Transverse colon (tissue), 4 donors: Measurements from ENCODE around the gene CSH2. TPM values are rescaled to one million over a fixed set of nuclear protein-coding genes. Genes with fewer than 3 reads are reported as not detected.

Source experiments
- DNase-seq: peaks from one replicate; pipeline ENCODE4 v3.0.0-alpha.2; 2019
- H3K27ac ChIP-seq, 4 donors: fragments of 200-600 bp; sonication (generic); 2 replicates each; pipeline ENCODE4 v1.5.1; 2016 to 2018; ENCODE audit warnings: inconsistent platforms in 4 of 4
- H3K27me3 ChIP-seq: fragments of 200-600 bp; sonication (generic); 2 replicates; pipeline ENCODE4 v1.5.1; 2017; ENCODE audit warnings: inconsistent platforms
- H3K36me3 ChIP-seq, 4 donors: fragments of 200-600 bp; sonication (generic); 2 replicates each; pipeline ENCODE4 v1.5.1; 2017 to 2019; ENCODE audit warnings: inconsistent platforms in 4 of 4
- H3K4me1 ChIP-seq, 4 donors: fragments of 200-600 bp; sonication (generic); 2 replicates each; pipeline ENCODE4 v1.5.1; 2017 to 2020; ENCODE audit warnings: inconsistent platforms in 4 of 4
- H3K4me3 ChIP-seq, 4 donors: fragments of 200-600 bp; sonication (generic); 1 replicate in 1 of 4; 2 replicates in 3 of 4; pipeline versions ENCODE4 v1.5.1 to v1.6.1; 2017 to 2019; ENCODE audit warnings: inconsistent platforms in 4 of 4
- H3K9me3 ChIP-seq, 2 donors: fragments of 200-600 bp; sonication (generic); 2 replicates each; pipeline ENCODE4 v1.5.1; 2017 to 2019; ENCODE audit warnings: inconsistent platforms in 2 of 2
- EP300 ChIP-seq: sonication (generic); formaldehyde crosslinking; IDR thresholded peaks from one replicate; pipeline ENCODE4 v1.6.1; 2017; ENCODE audit warnings: antibody characterized with exemption, low read depth
- POLR2A ChIP-seq: fragments of 450-650 bp; IDR thresholded peaks from one replicate; pipeline ENCODE4 v1.6.1; 2016; ENCODE audit warnings: antibody characterized with exemption, mild to moderate bottlenecking, moderate library complexity
- POLR2AphosphoS5 ChIP-seq, 3 donors: sonication (generic); formaldehyde crosslinking; IDR thresholded peaks; one replicate each; pipeline ENCODE4 v1.6.1; 2016; ENCODE audit warnings: antibody characterized with exemption in 3 of 3
- WGBS, 2 donors: methylation state at CpG; one replicate each; pipeline ENCODE4 v1.1.5; 2018; ENCODE audit warnings: low coverage in 1 of 2; 5-methylcytosine and 5-hydroxymethylcytosine counted together
- in situ Hi-C, 4 donors: fragments of 200-750 bp; cut with MboI; loops; one replicate each; pipeline versions ENCODE4 v1.15.0 to v1.15.1; 2017; ENCODE audit warnings: low sequenced_read_pairs in 3 of 4, low pct_ligation_motif_present in 1 of 4, low pct_unique_long_range_greater_than_20kb in 1 of 4
- intact Hi-C: fragments of 100-400 bp; cut with DNase I; formaldehyde crosslinking; loops from one replicate; pipeline ENCODE4 v1.15.1; 2023; ENCODE audit warnings: low total_unique reads
- total RNA-seq, 4 donors: library from RNA; depleted of rRNA; stranded (reverse); fragments of >200 nt; gene quantifications; one replicate each; pipeline ENCODE4 v1.1.0, GENCODE V29; 2016
- TF ChIP-seq, protein P1 (sequence below), 5 experiments: fragments of 200-600 bp in 3 of 5; fragments of 450-650 bp in 2 of 5; sonication (generic) in 3 of 5; IDR thresholded peaks; 1 replicate in 2 of 5; 2 replicates in 3 of 5; pipeline ENCODE4 v1.5.1; 2016 to 2017; ENCODE audit warnings: antibody characterized with exemption in 5 of 5, inconsistent platforms in 3 of 5, mild to moderate bottlenecking in 2 of 5, moderate library complexity in 1 of 5

Gene CSH2
- total RNA-seq, 4 donors from 2014 or later: not detected

DNA sequence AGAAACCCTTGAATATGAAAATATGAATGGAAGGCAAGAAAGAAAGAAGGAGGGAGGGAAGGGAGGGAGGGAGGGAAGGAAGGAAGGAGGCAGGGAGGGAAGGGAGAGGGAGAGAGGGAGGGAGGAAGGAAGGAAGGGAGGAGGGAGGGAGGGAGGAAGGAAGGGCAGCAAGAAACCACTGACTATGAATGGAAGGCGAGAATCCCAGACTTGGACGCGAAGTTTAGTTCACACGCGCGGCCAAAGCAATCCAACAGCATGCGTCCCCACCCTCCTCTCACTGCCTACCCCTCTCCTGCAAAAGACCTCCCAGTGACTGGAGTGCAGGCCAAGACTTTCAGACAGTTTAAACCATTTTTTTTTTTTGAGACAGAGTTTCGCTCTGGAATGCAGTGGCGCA is 23.1 kb downstream of the CSH2 start:
- intact Hi-C loops: no loop called here
- H3K27me3 ChIP-seq: no peaks in the 10 kb centered on the region
- WGBS, 2 donors: 80 to 84% methylated on average over 9 of the region's 9 CpGs

DNA sequence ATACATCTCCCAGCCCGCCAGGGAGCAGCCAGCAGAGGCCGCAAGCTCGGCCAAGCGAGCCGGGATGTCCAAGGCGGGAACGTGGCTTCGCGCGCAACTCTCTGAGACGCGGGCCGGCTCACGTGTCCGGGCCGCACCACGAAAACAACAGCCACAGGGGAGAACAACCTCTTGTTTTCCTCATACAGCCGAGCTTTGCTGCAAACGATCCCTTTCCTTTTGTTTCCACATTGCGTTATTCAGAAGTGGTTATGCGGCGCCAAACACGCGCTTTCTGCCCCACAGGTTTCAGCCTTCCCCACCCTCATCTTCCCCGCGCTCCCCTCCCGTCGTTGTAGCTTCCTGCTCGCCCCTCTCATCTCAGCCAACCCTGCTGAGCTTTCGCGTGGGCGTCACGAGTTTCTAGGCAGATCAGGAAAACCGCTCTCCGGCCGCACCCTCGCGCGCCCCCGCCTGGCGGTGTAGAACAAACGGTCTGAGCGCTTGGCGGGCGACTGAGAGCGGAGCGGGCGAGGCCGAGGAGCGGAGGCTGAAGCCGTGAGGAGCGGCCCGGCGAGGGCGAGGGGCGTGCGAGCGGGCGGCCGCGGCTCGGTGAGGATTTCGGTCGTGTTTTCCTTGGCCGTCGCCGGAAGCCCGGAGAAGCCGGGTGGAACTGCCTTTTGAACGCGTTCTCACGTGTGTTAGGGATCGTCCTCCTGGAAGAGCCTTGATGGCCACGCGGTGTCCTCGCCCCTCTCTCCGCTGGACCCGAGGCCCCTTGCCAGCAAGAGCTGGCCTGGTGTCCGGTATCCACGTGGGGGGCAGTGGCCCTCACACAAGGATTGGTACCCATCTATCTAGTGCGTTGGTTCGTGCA is 24.4 kb downstream of the CSH2 start:
- peak overlapping the region; percentile 3 to 58 (median 44) for H3K27ac ChIP-seq
- H3K4me3 ChIP-seq: peak overlapping the region in 3 of 4 donors; percentile 5 to 42 (median 23)
- DNase-seq: peak; percentile 93
- H3K4me1 ChIP-seq: peaks cover 0 to 17% (median 7%) of the 10 kb centered on the region in 4 donors
- H3K9me3 ChIP-seq: no peaks in the 10 kb centered on the region
- TF ChIP-seq EP300: no peak
- TF ChIP-seq, protein P1, sequence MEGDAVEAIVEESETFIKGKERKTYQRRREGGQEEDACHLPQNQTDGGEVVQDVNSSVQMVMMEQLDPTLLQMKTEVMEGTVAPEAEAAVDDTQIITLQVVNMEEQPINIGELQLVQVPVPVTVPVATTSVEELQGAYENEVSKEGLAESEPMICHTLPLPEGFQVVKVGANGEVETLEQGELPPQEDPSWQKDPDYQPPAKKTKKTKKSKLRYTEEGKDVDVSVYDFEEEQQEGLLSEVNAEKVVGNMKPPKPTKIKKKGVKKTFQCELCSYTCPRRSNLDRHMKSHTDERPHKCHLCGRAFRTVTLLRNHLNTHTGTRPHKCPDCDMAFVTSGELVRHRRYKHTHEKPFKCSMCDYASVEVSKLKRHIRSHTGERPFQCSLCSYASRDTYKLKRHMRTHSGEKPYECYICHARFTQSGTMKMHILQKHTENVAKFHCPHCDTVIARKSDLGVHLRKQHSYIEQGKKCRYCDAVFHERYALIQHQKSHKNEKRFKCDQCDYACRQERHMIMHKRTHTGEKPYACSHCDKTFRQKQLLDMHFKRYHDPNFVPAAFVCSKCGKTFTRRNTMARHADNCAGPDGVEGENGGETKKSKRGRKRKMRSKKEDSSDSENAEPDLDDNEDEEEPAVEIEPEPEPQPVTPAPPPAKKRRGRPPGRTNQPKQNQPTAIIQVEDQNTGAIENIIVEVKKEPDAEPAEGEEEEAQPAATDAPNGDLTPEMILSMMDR (IDR thresholded peaks at IDR 0.05): peak; percentile 54 to 72 (median 60)
- TF ChIP-seq POLR2AphosphoS5 (IDR thresholded peaks at IDR 0.05): peak in 1 of 3 donors; percentile 34
- no peak for TF ChIP-seq POLR2A
- intact Hi-C loops (loop anchor here (10.0 kb wide), 1 partner anchor 74 kb away; the partner anchor contains the start of genes CCDC47 and DDX42), in situ Hi-C loops (no loop called here)
- no peaks in the 10 kb centered on the region for H3K27me3 ChIP-seq
- WGBS, 2 donors: 0 to 35% methylated on average over 5 to 82 of the region's 82 CpGs
- no peaks in the 10 kb centered on the region for H3K36me3 ChIP-seq

More for the DNA sequence above, 23.1 kb downstream of the CSH2 start:
- no peak for TF ChIP-seq EP300
- TF ChIP-seq POLR2AphosphoS5 (IDR thresholded peaks at IDR 0.05): no peak
- no peak for TF ChIP-seq POLR2A
- TF ChIP-seq, protein P1 (IDR thresholded peaks at IDR 0.05): no peak
- Histone ChIP-seq H3K9me3 (no peaks in the 10 kb centered on the region), H3K27ac (no peak overlapping the region), H3K4me3 (no peak overlapping the region), H3K36me3 (no peaks in the 10 kb centered on the region), H3K4me1 (peaks cover 0 to 17% (median 5%) of the 10 kb centered on the region in 4 donors)
- in situ Hi-C loops: no loop called here
- no peak for DNase-seq

DNA sequence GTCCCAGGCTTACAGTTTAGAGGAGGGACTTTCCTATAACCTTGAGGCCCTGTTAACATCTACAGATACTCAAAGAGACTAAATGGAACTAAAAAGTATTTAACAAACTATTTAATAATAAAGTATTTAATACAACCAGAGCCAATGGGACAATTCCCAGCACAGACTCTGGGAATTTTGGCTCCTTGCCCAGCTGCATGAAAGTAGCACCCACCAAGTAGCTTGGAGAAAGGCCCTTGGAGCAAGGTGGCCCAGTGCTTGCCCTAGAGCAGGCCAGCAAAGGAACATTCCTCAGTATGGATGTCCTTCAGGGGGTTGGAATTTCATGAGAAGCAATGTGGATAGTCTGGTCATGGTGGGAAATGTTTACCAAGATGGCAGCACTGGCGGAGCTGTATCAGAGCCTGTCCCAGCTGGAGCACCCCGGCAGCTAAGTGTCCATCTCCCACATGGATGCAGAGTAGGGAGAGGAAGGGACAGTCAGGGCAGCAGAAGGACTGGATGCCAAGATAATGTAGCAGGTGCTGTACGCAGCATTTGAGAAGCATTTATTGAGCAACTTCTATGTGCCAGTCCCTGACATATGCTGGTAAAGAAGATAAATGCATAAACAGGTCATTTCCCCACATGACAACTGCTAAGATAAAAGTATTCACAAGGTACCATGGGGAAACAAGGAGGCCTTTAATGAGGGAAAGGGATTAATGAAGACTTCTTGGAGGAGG is 25.8 kb downstream of the CSH2 start:
- no peak for TF ChIP-seq EP300
- no peak for TF ChIP-seq POLR2A
- no peak for TF ChIP-seq POLR2AphosphoS5 (IDR thresholded peaks at IDR 0.05)
- TF ChIP-seq, protein P1 (IDR thresholded peaks at IDR 0.05): no peak
- WGBS, 2 donors: 59% methylated on average over 3 of the region's 3 CpGs; no CpG with 5 or more reads in 1 of the 2 donors
- in situ Hi-C loops: no loop called here

DNA sequence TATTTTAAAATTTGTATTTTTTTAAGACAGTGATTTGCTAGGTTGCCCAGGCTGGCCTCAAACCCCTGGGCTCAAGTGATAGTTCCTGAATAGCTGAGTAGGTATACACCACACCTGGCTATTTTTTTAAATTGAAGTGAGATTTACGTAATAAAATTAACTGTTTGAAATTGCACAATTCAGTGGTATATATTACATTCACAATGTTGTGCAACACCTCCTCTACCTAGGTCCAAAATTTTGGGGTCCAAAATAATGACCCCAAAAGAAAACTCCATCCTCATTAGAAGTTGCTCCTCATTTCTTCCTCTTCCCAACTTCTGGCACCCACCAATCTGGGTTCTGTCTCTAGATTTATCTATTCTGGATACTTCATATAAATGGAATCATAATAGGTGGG is 28.0 kb downstream of the CSH2 start:
- no peak for TF ChIP-seq EP300
- TF ChIP-seq POLR2AphosphoS5 (IDR thresholded peaks at IDR 0.05): no peak
- TF ChIP-seq POLR2A: no peak
- TF ChIP-seq, protein P1 (IDR thresholded peaks at IDR 0.05): no peak
- 3 to 25% methylated on average over 1 of the region's 1 CpG for WGBS, 2 donors
- H3K27me3 ChIP-seq: no peaks in the 10 kb centered on the region
- no peaks in the 10 kb centered on the region for H3K9me3 ChIP-seq
- in situ Hi-C loops: no loop called here
- no peak overlapping the region for H3K27ac ChIP-seq
- no peaks in the 10 kb centered on the region for H3K36me3 ChIP-seq
- DNase-seq: no peak
- intact Hi-C loops: loop anchor here (10.0 kb wide), 1 partner anchor 71 kb away; the partner anchor contains the start of genes CCDC47 and DDX42
- H3K4me1 ChIP-seq: peaks cover 10 to 28% (median 23%) of the 10 kb centered on the region in 4 donors
- H3K4me3 ChIP-seq: no peak overlapping the region

More for the DNA sequence above, 25.8 kb downstream of the CSH2 start:
- Histone ChIP-seq H3K4me3 (no peak overlapping the region), H3K27me3 (no peaks in the 10 kb centered on the region), H3K36me3 (no peaks in the 10 kb centered on the region), H3K27ac (no peak overlapping the region), H3K4me1 (peaks cover 0 to 17% (median 12%) of the 10 kb centered on the region in 4 donors), H3K9me3 (no peaks in the 10 kb centered on the region)
- intact Hi-C loops: loop anchor here (10.0 kb wide), 1 partner anchor 73 kb away; the partner anchor contains the start of genes CCDC47 and DDX42
- DNase-seq: no peak
